ENCODE data around the gene CUL4A. TPM values are rescaled to one million over a fixed set of nuclear protein-coding genes. Genes with fewer than 3 reads are reported as not detected.
"Not testable (repeated sequence)": the region's sequence is repeated elsewhere in the genome, so short reads cannot be mapped to it uniquely, and the experiment has no call there.

The CUL4A gene
- total RNA-seq: 108 and 109 TPM in 2 replicates

DNA sequence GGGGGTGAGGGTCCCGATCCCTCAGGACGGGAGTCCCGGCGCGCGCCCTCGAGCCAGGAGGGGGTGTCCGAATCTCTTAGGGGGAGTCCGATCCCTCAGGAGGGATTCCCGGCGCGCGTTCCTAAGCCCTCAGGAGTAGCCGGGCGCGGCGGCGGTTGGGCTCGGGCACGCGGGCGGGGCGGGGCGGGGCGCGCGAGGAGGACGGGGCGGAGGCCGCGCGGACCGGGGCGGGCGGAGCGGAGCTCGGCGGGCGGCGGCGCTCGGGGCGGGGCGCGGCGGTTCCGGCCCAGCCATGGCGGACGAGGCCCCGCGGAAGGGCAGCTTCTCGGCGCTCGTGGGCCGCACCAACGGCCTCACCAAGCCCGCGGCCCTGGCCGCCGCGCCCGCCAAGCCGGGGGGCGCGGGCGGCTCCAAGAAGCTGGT is at the start of gene CUL4A:
Gene CUL4A, plus strand, starts transcription at position 278 of the 423 bp plus-strand sequence. Its CDS starts 15 bp downstream, at position 293.
- DNase-seq (ENCODE audit: extremely low read depth, low read depth, low spot score): no peak

DNA sequence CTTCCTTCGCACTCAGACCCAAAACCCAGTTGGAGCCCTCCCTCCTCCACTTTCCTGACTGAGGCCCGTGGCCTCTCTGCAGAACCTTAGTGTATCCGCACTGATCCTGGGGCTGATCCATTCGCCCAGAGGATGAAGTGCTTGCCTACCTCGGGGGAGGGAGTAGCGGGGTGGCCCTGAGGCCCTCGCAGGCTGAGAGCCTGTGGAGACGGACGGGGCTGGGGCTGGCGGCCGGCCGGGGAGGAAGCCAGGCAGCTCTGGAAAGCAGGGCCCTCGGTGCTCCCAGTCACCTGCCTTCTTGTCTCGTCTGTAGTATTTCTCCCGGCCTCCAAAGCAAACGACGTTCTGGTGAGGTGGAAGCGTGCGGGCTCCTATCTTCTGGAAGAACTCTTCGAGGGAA is 49.7 kb upstream of the CUL4A start:
- no peak for DNase-seq (ENCODE audit: extremely low read depth, low read depth, low spot score)

DNA sequence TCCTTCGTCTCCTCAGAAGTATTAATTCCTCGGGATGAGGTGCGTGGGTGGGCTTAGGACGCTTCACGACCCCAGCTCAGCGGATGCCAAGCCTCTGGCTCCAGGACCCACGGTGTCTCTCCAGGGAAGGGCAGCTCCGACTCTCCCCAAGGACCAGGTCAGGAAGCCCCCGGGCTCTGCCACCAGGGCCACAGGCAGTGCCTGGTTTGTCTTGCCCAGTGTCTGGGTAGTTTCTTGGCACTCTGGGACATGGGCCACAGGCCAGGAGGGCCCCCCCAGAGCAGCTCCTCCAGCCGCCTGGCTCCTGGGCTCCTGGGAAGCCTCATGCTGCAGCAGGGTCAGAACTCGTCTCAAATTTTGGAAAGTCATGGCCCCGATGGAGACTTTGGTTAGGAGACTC is 48.4 kb upstream of the CUL4A start:
- no peak for DNase-seq (ENCODE audit: extremely low read depth, low read depth, low spot score)

DNA sequence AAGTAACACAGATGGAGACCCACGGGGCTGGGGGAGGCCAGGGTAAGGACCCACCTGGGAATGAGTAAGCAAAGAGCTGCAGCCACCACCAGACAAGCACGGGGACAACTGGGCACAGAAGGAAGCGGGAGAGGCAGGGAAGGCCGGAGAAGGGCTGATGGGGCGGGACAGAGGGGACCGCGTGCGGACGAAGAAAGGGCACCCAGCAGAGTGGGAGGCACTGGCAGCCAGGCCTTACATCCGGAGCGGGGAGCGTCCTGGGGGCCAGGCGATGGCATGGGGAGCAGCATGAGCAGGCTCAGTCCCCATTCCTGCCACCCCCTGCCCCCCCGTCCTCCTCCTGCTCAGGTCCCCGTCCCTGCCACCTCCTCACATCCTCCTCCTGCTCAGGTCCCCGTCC is 48.0 kb upstream of the CUL4A start:
- no peak for DNase-seq (ENCODE audit: extremely low read depth, low read depth, low spot score)

DNA sequence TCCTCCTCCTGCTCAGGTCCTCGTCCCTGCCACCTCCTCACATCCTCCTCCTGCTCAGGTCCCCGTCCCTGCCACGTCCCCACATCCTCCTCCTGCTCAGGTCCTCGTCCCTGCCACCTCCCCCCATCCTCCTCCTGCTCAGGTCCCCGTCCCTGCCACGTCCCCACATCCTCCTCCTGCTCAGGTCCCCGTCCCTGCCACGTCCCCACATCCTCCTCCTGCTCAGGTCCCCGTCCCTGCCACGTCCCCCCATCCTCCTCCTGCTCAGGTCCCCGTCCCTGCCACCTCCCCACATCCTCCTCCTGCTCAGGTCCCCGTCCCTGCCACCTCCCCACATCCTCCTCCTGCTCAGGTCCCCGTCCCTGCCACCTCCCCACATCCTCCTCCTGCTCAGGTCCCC is 47.4 kb upstream of the CUL4A start:
- DNase-seq (ENCODE audit: extremely low read depth, low read depth, low spot score): not testable (repeated sequence)

DNA sequence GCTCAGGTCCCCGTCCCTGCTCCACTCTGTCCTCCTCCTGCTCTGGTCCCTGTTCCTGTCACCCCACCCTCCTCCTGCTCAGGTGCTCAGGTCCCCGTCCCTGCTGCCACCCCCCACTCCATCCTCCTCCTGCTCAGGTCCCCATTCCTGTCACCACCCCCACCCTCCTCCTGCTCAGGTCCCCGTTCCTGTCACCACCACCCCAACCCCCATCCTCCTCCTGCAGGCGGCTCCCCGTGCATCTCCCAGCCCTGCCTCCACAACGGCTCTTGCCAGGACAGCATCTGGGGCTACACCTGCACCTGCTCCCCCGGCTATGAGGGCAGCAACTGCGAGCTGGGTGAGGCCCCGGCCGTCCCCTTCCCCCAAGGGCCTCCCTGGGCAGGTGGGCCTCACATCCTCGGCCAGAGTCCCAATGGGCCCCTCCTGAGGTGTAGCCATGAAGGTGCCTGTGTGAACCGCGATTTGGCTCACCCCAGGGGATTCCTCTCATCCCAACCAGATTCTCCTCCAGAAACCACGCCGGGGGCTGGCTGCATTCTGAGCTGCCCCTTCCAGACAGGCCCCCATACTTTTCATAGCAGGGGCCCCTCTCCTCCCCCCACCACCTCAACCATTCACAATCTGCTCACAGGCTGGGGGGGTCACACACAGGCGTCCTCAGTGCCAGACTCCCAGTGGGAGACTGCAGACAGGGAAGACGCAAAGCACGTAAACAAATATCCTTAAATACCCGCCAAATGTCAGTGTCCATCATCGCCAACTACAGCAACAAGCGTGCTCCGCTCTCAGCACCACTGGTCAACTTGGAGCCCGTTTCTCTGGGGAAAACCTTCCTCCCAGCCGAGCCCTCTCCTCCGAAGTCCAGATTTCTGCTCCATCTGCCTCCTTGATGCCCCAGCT is 46.4 kb upstream of the CUL4A start:
- no peak for DNase-seq (ENCODE audit: extremely low read depth, low read depth, low spot score)

DNA sequence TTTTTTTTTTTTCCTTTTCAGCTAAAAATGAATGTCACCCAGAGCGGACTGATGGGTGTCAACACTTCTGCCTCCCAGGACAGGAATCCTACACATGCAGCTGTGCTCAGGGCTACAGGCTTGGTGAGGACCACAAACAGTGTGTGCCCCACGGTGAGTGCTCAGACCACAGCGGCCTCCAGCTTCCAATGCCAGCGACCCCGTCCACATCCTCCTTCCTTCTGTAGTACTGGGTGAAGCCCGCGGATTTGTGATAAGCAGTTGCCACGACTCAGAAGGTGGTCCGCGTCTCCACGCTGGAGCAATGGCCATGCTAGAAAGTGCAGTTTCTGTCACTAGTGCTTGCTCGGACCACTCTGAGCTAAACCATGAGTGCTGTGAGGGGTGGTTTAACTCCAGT is 44.9 kb upstream of the CUL4A start:
- DNase-seq (ENCODE audit: extremely low read depth, low read depth, low spot score): no peak

DNA sequence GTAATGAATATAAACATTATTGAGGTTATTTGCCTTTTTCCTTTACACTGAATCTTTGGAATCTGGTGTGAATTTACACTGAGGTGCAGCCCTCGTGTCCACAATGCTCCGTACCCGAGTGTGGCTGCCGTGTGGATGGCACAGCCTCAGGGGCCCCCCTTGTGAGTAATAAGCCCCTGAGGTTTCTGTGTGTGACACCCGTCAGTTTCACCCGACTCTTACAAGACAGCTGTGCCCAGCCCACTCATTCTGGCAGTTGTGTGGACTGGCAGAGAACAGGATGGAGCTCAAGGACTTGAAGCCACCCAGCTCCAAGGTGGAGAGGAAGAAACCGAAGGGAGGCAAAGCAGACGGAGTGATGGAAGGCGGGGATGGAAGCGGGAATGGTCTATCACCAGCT is 43.1 kb upstream of the CUL4A start:
- DNase-seq (ENCODE audit: extremely low read depth, low read depth, low spot score): no peak

DNA sequence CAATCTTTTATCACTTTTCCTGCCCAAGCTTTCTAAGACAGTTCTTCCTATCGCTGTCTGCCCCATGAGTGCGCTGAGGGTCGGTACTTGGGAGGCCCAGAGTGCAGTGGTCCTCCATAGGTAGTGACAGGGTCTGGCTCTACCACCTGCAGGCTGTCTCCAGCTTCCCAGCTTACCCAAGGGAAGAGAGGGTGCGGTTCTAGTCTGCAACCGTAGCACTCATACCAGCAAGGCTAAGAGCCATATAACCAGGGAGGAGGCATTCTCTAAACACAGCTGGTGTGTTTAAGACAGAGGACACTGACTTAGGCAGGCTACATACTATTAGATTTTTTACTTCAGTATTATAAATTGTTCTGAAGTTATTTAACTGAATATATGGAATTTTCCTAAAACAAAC is 42.7 kb upstream of the CUL4A start:
- DNase-seq (ENCODE audit: extremely low read depth, low read depth, low spot score): no peak

DNA sequence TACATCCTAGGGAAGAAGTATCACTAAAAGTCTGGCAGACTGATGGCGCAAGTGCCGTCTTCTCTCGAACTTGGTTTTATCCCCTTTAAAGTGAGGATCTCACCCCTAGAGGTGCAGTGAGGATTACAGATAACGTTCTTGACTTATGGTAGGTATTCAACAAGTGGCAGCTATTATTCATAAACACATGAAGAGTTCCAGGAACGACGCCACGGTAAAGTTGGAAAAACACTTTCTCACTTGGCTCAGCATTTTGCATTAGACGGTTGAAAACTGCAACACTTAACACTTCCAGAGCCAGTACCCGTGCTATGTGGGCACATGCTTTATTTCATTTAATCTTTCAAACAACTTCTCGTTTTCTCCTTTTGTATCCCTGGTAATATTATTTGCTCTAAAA is 42.3 kb upstream of the CUL4A start:
- DNase-seq (ENCODE audit: extremely low read depth, low read depth, low spot score): no peak

DNA sequence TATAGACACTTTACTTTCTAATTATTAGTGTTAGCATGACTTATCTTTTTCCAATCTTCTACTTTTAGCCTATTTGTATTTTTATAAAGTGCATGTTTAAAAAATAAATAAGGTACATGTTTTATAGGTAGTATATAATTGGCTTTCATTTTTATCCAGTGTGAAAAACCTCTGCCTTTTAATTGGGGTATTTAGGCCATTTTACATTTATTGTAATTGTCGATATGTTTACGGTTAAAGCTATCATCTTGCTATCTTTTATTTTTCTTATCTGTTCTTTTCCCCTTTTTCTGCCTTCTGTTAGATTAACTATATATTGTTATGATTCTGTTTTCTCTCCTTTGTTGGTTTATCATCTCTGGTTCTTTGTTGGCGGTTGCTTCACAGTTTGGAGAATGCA is 41.8 kb upstream of the CUL4A start:
- no peak for DNase-seq (ENCODE audit: extremely low read depth, low read depth, low spot score)

DNA sequence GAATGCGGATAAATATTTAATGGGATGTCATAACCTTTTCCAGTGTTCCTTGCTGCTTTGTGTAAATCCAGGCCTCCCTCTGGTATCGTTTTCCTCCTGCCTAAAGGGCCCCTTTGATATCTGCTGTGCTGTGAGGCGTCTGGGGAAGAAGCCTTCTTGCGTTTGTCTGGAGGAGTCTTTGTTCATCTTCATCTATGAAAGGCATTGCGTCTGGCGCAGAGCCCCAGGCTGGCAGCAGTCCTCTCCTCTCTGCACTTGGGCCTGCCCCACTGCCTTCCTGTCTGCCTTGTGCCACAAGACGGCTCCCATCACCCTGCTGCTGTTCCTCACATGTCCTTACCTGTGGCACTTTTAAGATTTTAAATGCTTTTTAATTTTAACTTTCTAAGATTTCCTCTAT is 41.2 kb upstream of the CUL4A start:
- DNase-seq (ENCODE audit: extremely low read depth, low read depth, low spot score): no peak

DNA sequence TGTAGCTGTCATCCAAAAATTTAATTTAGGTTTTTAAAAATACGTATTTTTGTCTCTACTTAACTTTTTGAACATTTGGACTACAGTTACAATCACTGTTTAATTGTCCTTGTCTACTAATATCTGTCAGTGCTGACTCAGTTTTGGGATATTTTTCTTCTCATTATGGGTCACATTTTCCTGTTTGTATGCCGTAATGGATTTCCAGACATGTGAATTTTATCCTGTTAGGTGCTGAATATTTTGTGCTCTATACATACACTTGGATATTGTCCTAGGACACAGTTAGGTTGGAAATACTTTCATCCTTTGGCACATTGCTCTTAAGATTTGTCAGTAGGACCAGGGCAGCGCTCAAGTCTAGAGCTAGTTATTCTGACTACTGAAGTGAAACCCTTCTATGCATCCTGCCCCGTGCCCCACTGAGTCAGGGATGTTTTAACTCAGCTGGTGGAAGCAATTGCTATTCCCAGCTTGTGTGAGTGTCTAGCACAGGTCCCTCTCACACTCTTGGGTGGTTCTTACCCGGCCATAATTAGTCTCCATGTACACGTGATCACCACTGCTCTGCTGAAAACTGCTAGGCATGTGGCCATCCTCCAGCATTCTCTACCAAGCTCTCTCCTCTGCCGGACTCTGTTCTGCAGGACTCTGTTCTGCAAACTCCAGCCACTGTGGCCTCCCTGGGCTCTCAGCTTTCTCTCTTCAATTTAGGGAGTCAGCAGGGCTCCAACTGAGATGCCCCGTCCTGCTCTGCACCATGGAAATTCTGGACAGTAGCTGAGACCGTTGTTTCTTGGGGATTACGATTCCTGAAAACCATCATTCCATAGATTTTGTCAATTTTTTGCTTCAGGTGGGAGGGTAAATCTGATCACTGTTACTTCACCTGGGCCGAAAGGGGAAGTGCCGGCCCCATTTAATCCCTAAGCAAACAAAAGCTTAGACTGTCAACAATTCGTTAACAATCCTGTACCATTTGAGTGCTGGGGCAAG is 39.8 kb upstream of the CUL4A start:
- DNase-seq (ENCODE audit: extremely low read depth, low read depth, low spot score): no peak

DNA sequence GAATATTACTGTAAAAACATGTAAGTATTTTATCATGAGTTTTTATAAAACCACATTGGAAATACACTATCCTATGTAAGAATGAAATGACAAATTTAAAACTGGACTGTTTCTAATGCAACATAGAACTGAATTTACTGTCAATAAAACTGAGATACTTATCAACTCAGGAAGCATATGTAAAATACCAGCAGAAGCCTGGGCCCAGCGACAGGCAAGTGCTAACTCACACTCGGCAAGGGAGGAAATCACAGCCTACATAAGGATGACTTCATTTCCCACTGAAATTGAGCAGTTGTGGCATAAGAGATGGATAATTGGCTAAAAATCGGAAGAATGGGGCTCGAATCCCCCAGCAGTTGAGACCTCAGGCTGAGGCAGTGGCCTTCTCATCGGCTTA is 38.9 kb upstream of the CUL4A start:
- peak; percentile 68 for DNase-seq (ENCODE audit: extremely low read depth, low read depth, low spot score)

DNA sequence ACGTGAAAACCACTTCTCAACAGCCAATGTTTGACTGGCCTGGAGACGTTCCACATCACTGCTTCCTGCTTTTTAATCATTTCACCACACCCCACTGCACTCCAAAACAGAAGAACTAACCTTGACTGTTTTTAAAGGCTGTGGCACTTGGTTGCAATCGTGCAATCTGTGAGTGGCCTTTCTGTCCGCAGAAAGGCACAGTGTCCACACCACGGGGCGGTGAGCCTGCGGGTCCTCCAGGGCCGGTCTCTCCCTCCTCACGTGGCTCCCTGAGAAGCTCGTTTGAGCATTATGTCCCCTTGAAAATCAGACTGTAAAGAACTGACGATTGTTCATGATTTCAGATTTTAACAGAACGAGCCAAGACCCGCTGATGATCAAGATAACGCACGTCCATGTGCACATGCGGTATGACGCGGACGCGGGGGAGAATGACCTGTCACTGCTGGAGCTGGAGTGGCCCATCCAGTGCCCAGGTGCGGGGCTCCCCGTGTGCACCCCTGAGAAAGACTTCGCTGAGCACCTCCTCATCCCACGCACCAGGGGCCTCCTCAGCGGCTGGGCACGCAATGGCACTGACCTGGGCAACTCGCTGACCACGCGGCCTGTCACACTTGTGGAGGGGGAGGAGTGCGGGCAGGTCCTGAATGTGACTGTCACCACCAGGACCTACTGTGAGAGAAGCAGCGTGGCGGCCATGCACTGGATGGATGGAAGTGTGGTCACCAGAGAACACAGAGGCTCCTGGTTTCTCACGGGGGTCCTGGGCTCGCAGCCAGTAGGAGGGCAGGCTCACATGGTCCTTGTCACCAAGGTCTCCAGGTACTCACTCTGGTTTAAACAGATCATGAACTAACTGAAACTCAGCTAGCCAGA is 37.9 kb upstream of the CUL4A start:
- DNase-seq (ENCODE audit: extremely low read depth, low read depth, low spot score): no peak

DNA sequence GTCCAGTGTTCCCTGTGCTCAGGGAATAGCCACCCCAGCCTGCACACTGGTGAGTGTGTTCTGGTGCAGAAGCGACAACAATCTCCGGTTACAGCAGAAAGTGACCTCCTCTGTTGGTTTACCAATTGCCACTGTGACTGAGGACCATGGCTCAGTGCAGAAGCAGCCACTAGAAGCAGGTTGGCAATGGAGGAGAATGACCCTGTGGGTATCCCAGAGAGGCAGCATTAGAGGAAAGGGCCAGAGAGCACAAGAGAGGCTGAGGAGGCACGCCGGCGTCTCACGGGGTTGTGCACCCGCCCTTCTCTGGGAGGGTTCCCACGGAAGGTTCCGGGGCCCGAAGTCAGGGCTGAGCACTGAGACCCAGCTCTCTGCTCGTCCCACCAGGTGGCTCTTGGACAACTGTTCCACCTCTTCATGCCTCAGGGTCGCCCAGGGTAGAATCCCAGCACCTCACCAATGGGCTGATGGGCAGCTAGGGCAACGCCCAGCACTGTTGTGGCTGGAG is 36.9 kb upstream of the CUL4A start:
- DNase-seq (ENCODE audit: extremely low read depth, low read depth, low spot score): no peak

DNA sequence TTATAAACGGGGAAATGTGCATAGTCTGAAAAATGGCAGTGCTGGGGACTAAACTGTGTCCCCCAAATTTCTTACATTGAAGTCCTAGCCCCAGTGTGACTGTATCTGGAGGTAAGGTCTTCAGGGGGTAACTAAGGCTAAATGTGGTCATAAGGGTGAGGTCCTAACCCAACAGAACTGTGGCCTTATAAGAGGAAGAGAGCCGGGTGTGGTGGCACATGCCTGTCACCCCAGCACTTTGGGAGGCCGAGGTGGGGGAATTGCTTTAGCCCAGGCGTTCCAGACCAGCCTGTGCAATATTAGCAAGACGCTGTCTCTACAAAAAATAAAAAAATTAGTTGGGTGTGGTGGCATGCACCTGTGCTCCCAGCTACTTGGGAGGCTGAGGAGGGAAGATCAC is 33.1 kb upstream of the CUL4A start:
- no peak for DNase-seq (ENCODE audit: extremely low read depth, low read depth, low spot score)

DNA sequence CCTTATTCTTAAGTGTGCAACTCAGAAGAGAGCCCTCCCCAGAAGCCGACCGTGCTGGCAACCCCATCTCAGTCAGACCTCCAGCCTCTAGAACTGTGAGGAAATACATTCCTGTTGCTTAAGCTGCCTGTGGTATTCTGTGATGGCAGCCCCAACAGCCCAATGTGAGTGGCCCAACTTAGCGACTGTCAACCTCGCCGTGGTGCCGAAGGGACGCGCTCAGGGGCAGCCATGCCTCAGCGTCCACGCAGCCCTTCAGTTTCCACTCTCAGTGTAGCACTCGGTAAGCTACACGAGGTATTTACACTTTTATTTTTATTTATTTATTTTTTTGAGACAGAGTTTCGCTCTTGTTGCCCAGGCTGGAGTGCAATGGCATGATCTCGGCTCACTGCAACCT is 32.6 kb upstream of the CUL4A start:
- no peak for DNase-seq (ENCODE audit: extremely low read depth, low read depth, low spot score)

DNA sequence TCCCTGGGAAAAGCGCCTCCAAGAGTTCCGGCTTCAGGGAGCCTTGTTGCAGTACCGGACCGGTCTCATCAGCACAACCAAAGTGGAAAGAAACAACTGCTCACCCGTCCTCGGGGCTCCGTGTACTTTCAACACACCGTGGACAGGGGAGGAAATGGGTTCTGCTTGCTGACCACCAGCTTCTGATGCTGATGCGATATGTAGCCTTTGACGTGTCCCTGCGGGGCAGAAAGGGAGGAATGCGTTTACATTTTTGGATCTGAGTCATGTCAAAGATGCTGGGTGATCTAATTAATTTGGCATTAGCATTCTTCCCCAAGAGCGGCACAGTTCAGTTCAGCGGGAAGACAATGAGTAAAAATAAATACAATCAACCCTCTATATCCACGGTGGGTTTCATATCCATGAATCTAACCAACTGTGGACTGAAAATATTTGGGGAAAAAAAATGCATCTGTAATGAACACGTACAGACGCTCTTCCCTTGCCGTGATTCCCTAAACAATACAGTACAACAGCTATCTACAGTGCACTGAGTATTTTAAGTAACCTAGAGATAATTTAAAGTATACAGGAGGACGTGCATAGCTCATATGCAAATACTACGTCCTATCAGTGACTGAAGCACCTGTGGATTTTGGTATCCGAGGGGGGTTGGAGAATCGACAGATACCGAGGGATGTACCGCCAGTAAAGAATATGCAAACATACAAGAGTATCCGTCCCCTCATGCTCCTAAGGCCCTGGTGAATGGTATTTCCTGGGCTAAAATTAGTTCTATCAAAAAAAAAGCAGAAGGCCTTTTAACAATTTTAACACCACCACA is 31.1 kb upstream of the CUL4A start:
- no peak for DNase-seq (ENCODE audit: extremely low read depth, low read depth, low spot score)

DNA sequence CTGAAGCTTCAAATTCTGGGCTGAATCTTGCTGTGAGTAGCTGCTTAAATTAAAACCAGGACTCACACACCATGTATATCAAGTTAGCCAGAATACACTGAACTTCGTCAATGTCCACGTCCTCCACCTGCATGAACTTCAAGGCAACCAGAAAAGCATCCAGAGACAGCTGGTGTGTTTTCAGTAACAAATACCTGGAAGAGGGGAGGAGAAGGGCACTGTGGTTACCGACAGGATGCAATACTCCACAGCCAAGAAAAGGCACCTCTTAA is 30.6 kb upstream of the CUL4A start:
- DNase-seq (ENCODE audit: extremely low read depth, low read depth, low spot score): no peak

Measured in glomerular endothelial cell (primary cell).